ENCODE measurements around the gene HTR1B.

The HTR1B gene

GRCh38 chr6:77433888-77434287 is 29.4 kb downstream of the HTR1B start:
- no peak for TF ChIP-seq YY1 (IDR thresholded peaks at IDR 0.05; ENCODE audit: low read depth)
- no peak for TF ChIP-seq FOXM1 (IDR thresholded peaks at IDR 0.05; ENCODE audit: borderline replicate concordance, low read depth)
- TF ChIP-seq TCF12 (IDR thresholded peaks at IDR 0.05; ENCODE audit: low read depth), result no peak
- no peak for TF ChIP-seq EP300 (IDR thresholded peaks at IDR 0.05; ENCODE audit: borderline replicate concordance)
- no peak for TF ChIP-seq EGR1 (IDR thresholded peaks at IDR 0.05)
- no peak for TF ChIP-seq TAF1 (IDR thresholded peaks at IDR 0.05; ENCODE audit: low read depth)
- no peak for TF ChIP-seq REST (IDR thresholded peaks at IDR 0.05; ENCODE audit: low read depth)
- TF ChIP-seq RAD21 (IDR thresholded peaks at IDR 0.05; ENCODE audit: low read depth), result no peak
- no peak for TF ChIP-seq ZBTB7A (IDR thresholded peaks at IDR 0.05; ENCODE audit: low read depth)
- TF ChIP-seq MAX (IDR thresholded peaks at IDR 0.05), result no peak
- no peak for TF ChIP-seq USF1 (IDR thresholded peaks at IDR 0.05)
- TF ChIP-seq TEAD4 (IDR thresholded peaks at IDR 0.05), result no peak
- no peak for TF ChIP-seq CREB1 (IDR thresholded peaks at IDR 0.05; ENCODE audit: low read depth)
- no peak for TF ChIP-seq NFIC (IDR thresholded peaks at IDR 0.05)
- TF ChIP-seq CEBPB (IDR thresholded peaks at IDR 0.05), result no peak

GRCh38 chr6:77430504-77430903 is 32.8 kb downstream of the HTR1B start:
- TF ChIP-seq CREB1 (IDR thresholded peaks at IDR 0.05; ENCODE audit: low read depth), result no peak
- no peak for TF ChIP-seq CEBPB (IDR thresholded peaks at IDR 0.05)
- no peak for TF ChIP-seq REST (IDR thresholded peaks at IDR 0.05; ENCODE audit: low read depth)
- TF ChIP-seq ZBTB7A (IDR thresholded peaks at IDR 0.05; ENCODE audit: low read depth), result no peak
- no peak for TF ChIP-seq NFIC (IDR thresholded peaks at IDR 0.05)
- TF ChIP-seq TEAD4 (IDR thresholded peaks at IDR 0.05), result no peak
- no peak for TF ChIP-seq EP300 (IDR thresholded peaks at IDR 0.05; ENCODE audit: borderline replicate concordance)

- TF ChIP-seq NFIC (IDR thresholded peaks at IDR 0.05) (no peak), EP300 (IDR thresholded peaks at IDR 0.05; ENCODE audit: borderline replicate concordance) (no peak), CEBPB (IDR thresholded peaks at IDR 0.05) (no peak), FOXM1 (IDR thresholded peaks at IDR 0.05; ENCODE audit: borderline replicate concordance, low read depth) (no peak), EGR1 (IDR thresholded peaks at IDR 0.05) (no peak), REST (IDR thresholded peaks at IDR 0.05; ENCODE audit: low read depth) (no peak), USF1 (IDR thresholded peaks at IDR 0.05) (no peak), TCF12 (IDR thresholded peaks at IDR 0.05; ENCODE audit: low read depth) (no peak), TAF1 (IDR thresholded peaks at IDR 0.05; ENCODE audit: low read depth) (no peak), MAX (IDR thresholded peaks at IDR 0.05) (no peak), CREB1 (IDR thresholded peaks at IDR 0.05; ENCODE audit: low read depth) (no peak), TEAD4 (IDR thresholded peaks at IDR 0.05) (no peak), YY1 (IDR thresholded peaks at IDR 0.05; ENCODE audit: low read depth) (no peak), ZBTB7A (IDR thresholded peaks at IDR 0.05; ENCODE audit: low read depth) (no peak), RAD21 (IDR thresholded peaks at IDR 0.05; ENCODE audit: low read depth) (no peak)
These were observed 37.6 kb downstream of the HTR1B start for GRCh38 chr6:77425671-77426070.

- no peak for TF ChIP-seq TAF1 (IDR thresholded peaks at IDR 0.05; ENCODE audit: low read depth)
- TF ChIP-seq CEBPB (IDR thresholded peaks at IDR 0.05), result no peak
- no peak for TF ChIP-seq EP300 (IDR thresholded peaks at IDR 0.05; ENCODE audit: borderline replicate concordance)
- TF ChIP-seq ZBTB7A (IDR thresholded peaks at IDR 0.05; ENCODE audit: low read depth), result no peak
- no peak for TF ChIP-seq RAD21 (IDR thresholded peaks at IDR 0.05; ENCODE audit: low read depth)
- TF ChIP-seq FOXM1 (IDR thresholded peaks at IDR 0.05; ENCODE audit: borderline replicate concordance, low read depth), result no peak
- TF ChIP-seq NFIC (IDR thresholded peaks at IDR 0.05), result no peak
- TF ChIP-seq EGR1 (IDR thresholded peaks at IDR 0.05), result no peak
- no peak for TF ChIP-seq MAX (IDR thresholded peaks at IDR 0.05)
- no peak for TF ChIP-seq TEAD4 (IDR thresholded peaks at IDR 0.05)
- no peak for TF ChIP-seq USF1 (IDR thresholded peaks at IDR 0.05)
- no peak for TF ChIP-seq CREB1 (IDR thresholded peaks at IDR 0.05; ENCODE audit: low read depth)
- no peak for TF ChIP-seq YY1 (IDR thresholded peaks at IDR 0.05; ENCODE audit: low read depth)
- no peak for TF ChIP-seq TCF12 (IDR thresholded peaks at IDR 0.05; ENCODE audit: low read depth)
- TF ChIP-seq REST (IDR thresholded peaks at IDR 0.05; ENCODE audit: low read depth), result no peak
These were observed 38.1 kb downstream of the HTR1B start for GRCh38 chr6:77425216-77425615.
